SK-N-SH treated with all-trans-retinoic acid at 6 μM for 48 hours (cell line): Measurements from ENCODE around the gene PTGER2.

Experiments used
- RARB ChIP-seq: fragments of 250-450 bp; sonication (Bioruptor Pico); IDR thresholded peaks from 2 replicates; pipeline ENCODE4 v1.8.0; 2021; ENCODE audit warnings: mild to moderate bottlenecking, moderate library complexity
- ZFP30 ChIP-seq: fragments of 450-650 bp; formaldehyde crosslinking; IDR thresholded peaks from 2 replicates; pipeline ENCODE4 v1.5.0; 2022; ENCODE audit warnings: mild to moderate bottlenecking, moderate library complexity

DNA sequence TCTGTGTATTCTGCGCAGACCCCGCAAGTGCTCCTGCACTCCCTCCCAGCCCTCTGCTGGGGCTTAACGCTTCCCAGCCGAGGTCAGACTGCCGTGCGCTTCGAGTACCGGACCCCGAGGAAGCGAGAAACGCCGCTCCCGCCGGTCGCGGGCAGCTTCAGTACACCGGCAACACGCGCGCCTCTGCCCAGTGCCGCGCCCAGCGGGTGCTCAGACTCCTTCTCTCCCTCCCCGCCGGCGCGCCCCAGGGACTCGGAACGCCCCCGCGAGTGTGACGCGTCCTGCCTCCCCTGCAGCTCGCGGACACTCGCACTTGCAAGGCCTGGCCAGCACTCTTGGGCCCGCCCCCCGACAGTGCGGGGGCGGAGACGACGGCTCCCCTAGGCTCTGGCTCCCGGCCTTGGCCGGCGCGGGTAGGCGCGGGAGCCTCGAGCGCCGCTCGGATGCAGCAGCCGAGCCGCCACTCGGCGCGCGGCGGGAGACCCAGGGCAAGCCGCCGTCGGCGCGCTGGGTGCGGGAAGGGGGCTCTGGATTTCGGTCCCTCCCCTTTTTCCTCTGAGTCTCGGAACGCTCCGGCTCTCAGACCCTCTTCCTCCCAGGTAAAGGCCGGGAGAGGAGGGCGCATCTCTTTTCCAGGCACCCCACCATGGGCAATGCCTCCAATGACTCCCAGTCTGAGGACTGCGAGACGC lies at the start of gene PTGER2:
- TF ChIP-seq RARB (CRISPR knock-in tag) (no peak), ZFP30 (CRISPR knock-in tag) (no peak)
